DND-41 (cell line): Measurements from ENCODE around the gene PPIL6.

Source experiments
- CTCF ChIP-seq: IDR thresholded peaks from 2 replicates; pipeline ENCODE4 v1.5.1; 2012; ENCODE audit warnings: borderline replicate concordance, low read length, moderate library complexity, mild to moderate bottlenecking; ENCODE audit not compliant: poor library complexity, severe bottlenecking; ENCODE audit errors: extremely low read depth
- EZH2 ChIP-seq: IDR thresholded peaks from 3 replicates; pipeline ENCODE4 v1.6.1; 2012; ENCODE audit warnings: borderline replicate concordance, low read depth, mild to moderate bottlenecking, moderate library complexity, low read length, inconsistent platforms; ENCODE audit not compliant: severe bottlenecking

GRCh38 chr6:109451376-109451775, 10.9 kb upstream of the PPIL6 start:
- TF ChIP-seq CTCF: no peak
- no peak for TF ChIP-seq EZH2
